GM23338 (cell line): ENCODE results near the gene RHEX. TPM values are rescaled to one million over a fixed set of nuclear protein-coding genes. Genes with fewer than 3 reads are reported as not detected.

Source experiments
- ATAC-seq: fragments of 200-7000 bp; cut with Tn5 transposase; 3 replicates; pipeline ENCODE4 v1.9.1; 2020
- DNase-seq: peaks from one replicate; pipeline ENCODE4 v3.0.0-alpha.2; 2015; ENCODE audit warnings: low spot score
- H2AFZ ChIP-seq: fragments of 200-600 bp; sonication (generic); 2 replicates; pipeline ENCODE4 v1.8.0; 2016; ENCODE audit warnings: antibody characterized with exemption, mild to moderate bottlenecking, moderate library complexity
- H3F3A ChIP-seq: fragments of 200-600 bp; sonication (generic); replicated peaks from 2 replicates; pipeline ENCODE4 v1.8.0; 2017; ENCODE audit warnings: antibody characterized with exemption, mixed run types, low read depth
- H3K27ac ChIP-seq: fragments of 200-600 bp; sonication (generic); 2 replicates; pipeline ENCODE4 v1.6.1; 2016; ENCODE audit warnings: low read depth
- H3K27me3 ChIP-seq: fragments of 200-600 bp; sonication (generic); 2 replicates; pipeline ENCODE4 v1.8.0; 2016; ENCODE audit warnings: mild to moderate bottlenecking, mixed run types, moderate library complexity; ENCODE audit not compliant: insufficient read depth
- H3K36me3 ChIP-seq: fragments of 200-600 bp; sonication (generic); 2 replicates; pipeline ENCODE4 v1.8.0; 2016; ENCODE audit warnings: mild to moderate bottlenecking; ENCODE audit not compliant: insufficient read depth
- H3K4me1 ChIP-seq: fragments of 200-600 bp; sonication (generic); 2 replicates; pipeline ENCODE4 v1.8.0; 2016; ENCODE audit warnings: mild to moderate bottlenecking, moderate library complexity; ENCODE audit not compliant: insufficient read depth
- H3K4me2 ChIP-seq: fragments of 200-600 bp; sonication (generic); 2 replicates; pipeline ENCODE4 v1.7.1; 2017; ENCODE audit warnings: mixed run types
- H3K4me3 ChIP-seq: fragments of 200-600 bp; sonication (generic); 2 replicates; pipeline ENCODE4 v1.6.1; 2016; ENCODE audit warnings: mixed run types
- H3K79me2 ChIP-seq: fragments of 200-600 bp; sonication (generic); replicated peaks from 2 replicates; pipeline ENCODE4 v1.8.0; 2017; ENCODE audit warnings: mild to moderate bottlenecking; ENCODE audit not compliant: insufficient read depth
- H3K9me2 ChIP-seq: fragments of 200-600 bp; sonication (generic); 2 replicates; pipeline ENCODE4 v1.8.0; 2017; ENCODE audit not compliant: insufficient read depth
- H4K20me1 ChIP-seq: fragments of 200-600 bp; sonication (generic); replicated peaks from 2 replicates; pipeline ENCODE4 v1.8.0; 2017; ENCODE audit warnings: mild to moderate bottlenecking; ENCODE audit not compliant: insufficient read depth
- H3K27ac Mint-ChIP-seq: 2 replicates; pipeline ENCODE4 v1.8.0; 2020; ENCODE audit warnings: inconsistent platforms, mild to moderate bottlenecking, moderate library complexity, mixed read lengths
- H3K27me3 Mint-ChIP-seq: 3 replicates; pipeline ENCODE4 v1.8.0; 2022; ENCODE audit warnings: low read depth, mild to moderate bottlenecking, moderate library complexity, mixed read lengths, inconsistent platforms; ENCODE audit not compliant: insufficient read depth, poor library complexity
- H3K36me3 Mint-ChIP-seq: 3 replicates; pipeline ENCODE4 v1.8.0; 2021; ENCODE audit warnings: low read depth, mild to moderate bottlenecking, inconsistent platforms, moderate library complexity, mixed read lengths
- H3K4me1 Mint-ChIP-seq: 3 replicates; pipeline ENCODE4 v1.8.0; 2020; ENCODE audit warnings: mild to moderate bottlenecking, inconsistent platforms, mixed read lengths
- H3K4me3 Mint-ChIP-seq: 3 replicates; pipeline ENCODE4 v1.8.0; 2021; ENCODE audit warnings: moderate library complexity, mild to moderate bottlenecking, inconsistent platforms, mixed read lengths
- H3K9me3 Mint-ChIP-seq: 3 replicates; pipeline ENCODE4 v1.8.0; 2020; ENCODE audit warnings: moderate library complexity, mild to moderate bottlenecking, inconsistent platforms, mixed read lengths
- CREB1 ChIP-seq: fragments of 250-450 bp; sonication (Bioruptor Pico); IDR thresholded peaks from 2 replicates; pipeline ENCODE4 v1.5.0; 2020; ENCODE audit warnings: low read depth, mild to moderate bottlenecking, moderate library complexity
- EZH2 ChIP-seq: fragments of 200-600 bp; sonication (generic); IDR thresholded peaks from one replicate; pipeline ENCODE4 v1.8.0; 2017; ENCODE audit warnings: antibody characterized with exemption, mild to moderate bottlenecking, low read depth; ENCODE audit not compliant: unreplicated experiment
- EZH2phosphoT487 ChIP-seq: fragments of 200-600 bp; sonication (generic); IDR thresholded peaks from one replicate; pipeline ENCODE4 v1.8.1; 2018; ENCODE audit warnings: antibody characterized with exemption; ENCODE audit not compliant: unreplicated experiment
- JUNB ChIP-seq: IDR thresholded peaks from one replicate; pipeline ENCODE4 v1.6.1; 2016; ENCODE audit warnings: antibody characterized with exemption; ENCODE audit not compliant: unreplicated experiment
- NANOG ChIP-seq: IDR thresholded peaks from 2 replicates; pipeline ENCODE4 v1.6.1; 2016; ENCODE audit warnings: antibody characterized with exemption, borderline replicate concordance
- POLR2AphosphoS5 ChIP-seq: IDR thresholded peaks from 2 replicates; pipeline ENCODE4 v1.6.1; 2016; ENCODE audit warnings: antibody characterized with exemption, low read depth
- REST ChIP-seq: IDR thresholded peaks from one replicate; pipeline ENCODE4 v1.6.1; 2018; ENCODE audit warnings: antibody characterized with exemption; ENCODE audit not compliant: unreplicated experiment
- STAT1 ChIP-seq: IDR thresholded peaks from one replicate; pipeline ENCODE4 v1.6.1; 2016; ENCODE audit warnings: antibody characterized with exemption; ENCODE audit not compliant: unreplicated experiment
- ZNF114 ChIP-seq: fragments of 250-450 bp; sonication (Bioruptor Pico); IDR thresholded peaks from 2 replicates; pipeline ENCODE4 v1.5.0; 2020; ENCODE audit warnings: mild to moderate bottlenecking, moderate library complexity
- ZNF331 ChIP-seq: fragments of 250-450 bp; sonication (Bioruptor Pico); IDR thresholded peaks from 2 replicates; pipeline ENCODE4 v1.5.0; 2020; ENCODE audit warnings: low read depth, mild to moderate bottlenecking, moderate library complexity
- polyA plus RNA-seq: library from polyadenylated mRNA; unstranded; fragments of >200 nt; fragmentation: Nextera tagmentation; extraction: Ambion mirVana; gene quantifications from 2 replicates; pipeline ENCODE4 v1.2.1, GENCODE V29; 2016
- total RNA-seq: library from RNA; depleted of rRNA; stranded (reverse); fragments of >200 nt; shearing (Covaris generic); gene quantifications from 2 replicates; pipeline ENCODE4 v1.2.3, GENCODE V29; 2014
- TF ChIP-seq, protein P1 (sequence below): fragments of 250-450 bp; sonication (Bioruptor Pico); IDR thresholded peaks from 2 replicates; pipeline ENCODE4 v1.5.0; 2020; ENCODE audit warnings: mild to moderate bottlenecking, moderate library complexity
- TF ChIP-seq, protein P2 (sequence below): IDR thresholded peaks from 2 replicates; pipeline ENCODE4 v1.6.1; 2016; ENCODE audit warnings: antibody characterized with exemption
- TF ChIP-seq, protein P3 (sequence below), 2 experiments: fragments of 200-600 bp in 1 of 2; sonication (generic) in 1 of 2; conservative IDR thresholded peaks; 2 replicates each; pipeline versions ENCODE4 v1.5.1 to v1.6.1; 2016 to 2017; ENCODE audit warnings: antibody characterized with exemption in 2 of 2, low read depth in 2 of 2, mild to moderate bottlenecking in 2 of 2, moderate library complexity in 1 of 2

The RHEX gene
- total and polyA plus RNA-seq, 2 experiments from 2014 or later, result not detected

- Mint-ChIP-seq H3K36me3 (no peaks in the 10 kb centered on the region), H3K9me3 (no peaks in the 10 kb centered on the region), H3K27me3 (peaks cover 19% of the 10 kb centered on the region), H3K27ac (no peak overlapping the region; the same call in 1 of the 2 replicates), H3K4me1 (peaks cover 4% of the 10 kb centered on the region; the same call in 1 of the 3 replicates), H3K4me3 (no peak overlapping the region)
- Histone ChIP-seq H3K36me3 (no peaks in the 10 kb centered on the region), H3F3A (no peaks in the 10 kb centered on the region), H3K79me2 (no peaks in the 10 kb centered on the region), H3K27me3 (no peaks in the 10 kb centered on the region), H3K9me2 (no peaks in the 10 kb centered on the region), H4K20me1 (no peaks in the 10 kb centered on the region), H3K4me2 (no peak overlapping the region), H3K4me1 (no peaks in the 10 kb centered on the region), H3K27ac (no peak overlapping the region), H3K4me3 (no peak overlapping the region), H2AFZ (0 out of 2 replicates have a peak overlapping the region, but pooled peaks have one; percentile 14)
- no peak for ATAC-seq
- TF ChIP-seq JUNB, result no peak
- no peak for TF ChIP-seq ZNF114
- no peak for TF ChIP-seq EZH2phosphoT487
- no peak for TF ChIP-seq EZH2
- no peak for TF ChIP-seq REST
- TF ChIP-seq, protein P1, sequence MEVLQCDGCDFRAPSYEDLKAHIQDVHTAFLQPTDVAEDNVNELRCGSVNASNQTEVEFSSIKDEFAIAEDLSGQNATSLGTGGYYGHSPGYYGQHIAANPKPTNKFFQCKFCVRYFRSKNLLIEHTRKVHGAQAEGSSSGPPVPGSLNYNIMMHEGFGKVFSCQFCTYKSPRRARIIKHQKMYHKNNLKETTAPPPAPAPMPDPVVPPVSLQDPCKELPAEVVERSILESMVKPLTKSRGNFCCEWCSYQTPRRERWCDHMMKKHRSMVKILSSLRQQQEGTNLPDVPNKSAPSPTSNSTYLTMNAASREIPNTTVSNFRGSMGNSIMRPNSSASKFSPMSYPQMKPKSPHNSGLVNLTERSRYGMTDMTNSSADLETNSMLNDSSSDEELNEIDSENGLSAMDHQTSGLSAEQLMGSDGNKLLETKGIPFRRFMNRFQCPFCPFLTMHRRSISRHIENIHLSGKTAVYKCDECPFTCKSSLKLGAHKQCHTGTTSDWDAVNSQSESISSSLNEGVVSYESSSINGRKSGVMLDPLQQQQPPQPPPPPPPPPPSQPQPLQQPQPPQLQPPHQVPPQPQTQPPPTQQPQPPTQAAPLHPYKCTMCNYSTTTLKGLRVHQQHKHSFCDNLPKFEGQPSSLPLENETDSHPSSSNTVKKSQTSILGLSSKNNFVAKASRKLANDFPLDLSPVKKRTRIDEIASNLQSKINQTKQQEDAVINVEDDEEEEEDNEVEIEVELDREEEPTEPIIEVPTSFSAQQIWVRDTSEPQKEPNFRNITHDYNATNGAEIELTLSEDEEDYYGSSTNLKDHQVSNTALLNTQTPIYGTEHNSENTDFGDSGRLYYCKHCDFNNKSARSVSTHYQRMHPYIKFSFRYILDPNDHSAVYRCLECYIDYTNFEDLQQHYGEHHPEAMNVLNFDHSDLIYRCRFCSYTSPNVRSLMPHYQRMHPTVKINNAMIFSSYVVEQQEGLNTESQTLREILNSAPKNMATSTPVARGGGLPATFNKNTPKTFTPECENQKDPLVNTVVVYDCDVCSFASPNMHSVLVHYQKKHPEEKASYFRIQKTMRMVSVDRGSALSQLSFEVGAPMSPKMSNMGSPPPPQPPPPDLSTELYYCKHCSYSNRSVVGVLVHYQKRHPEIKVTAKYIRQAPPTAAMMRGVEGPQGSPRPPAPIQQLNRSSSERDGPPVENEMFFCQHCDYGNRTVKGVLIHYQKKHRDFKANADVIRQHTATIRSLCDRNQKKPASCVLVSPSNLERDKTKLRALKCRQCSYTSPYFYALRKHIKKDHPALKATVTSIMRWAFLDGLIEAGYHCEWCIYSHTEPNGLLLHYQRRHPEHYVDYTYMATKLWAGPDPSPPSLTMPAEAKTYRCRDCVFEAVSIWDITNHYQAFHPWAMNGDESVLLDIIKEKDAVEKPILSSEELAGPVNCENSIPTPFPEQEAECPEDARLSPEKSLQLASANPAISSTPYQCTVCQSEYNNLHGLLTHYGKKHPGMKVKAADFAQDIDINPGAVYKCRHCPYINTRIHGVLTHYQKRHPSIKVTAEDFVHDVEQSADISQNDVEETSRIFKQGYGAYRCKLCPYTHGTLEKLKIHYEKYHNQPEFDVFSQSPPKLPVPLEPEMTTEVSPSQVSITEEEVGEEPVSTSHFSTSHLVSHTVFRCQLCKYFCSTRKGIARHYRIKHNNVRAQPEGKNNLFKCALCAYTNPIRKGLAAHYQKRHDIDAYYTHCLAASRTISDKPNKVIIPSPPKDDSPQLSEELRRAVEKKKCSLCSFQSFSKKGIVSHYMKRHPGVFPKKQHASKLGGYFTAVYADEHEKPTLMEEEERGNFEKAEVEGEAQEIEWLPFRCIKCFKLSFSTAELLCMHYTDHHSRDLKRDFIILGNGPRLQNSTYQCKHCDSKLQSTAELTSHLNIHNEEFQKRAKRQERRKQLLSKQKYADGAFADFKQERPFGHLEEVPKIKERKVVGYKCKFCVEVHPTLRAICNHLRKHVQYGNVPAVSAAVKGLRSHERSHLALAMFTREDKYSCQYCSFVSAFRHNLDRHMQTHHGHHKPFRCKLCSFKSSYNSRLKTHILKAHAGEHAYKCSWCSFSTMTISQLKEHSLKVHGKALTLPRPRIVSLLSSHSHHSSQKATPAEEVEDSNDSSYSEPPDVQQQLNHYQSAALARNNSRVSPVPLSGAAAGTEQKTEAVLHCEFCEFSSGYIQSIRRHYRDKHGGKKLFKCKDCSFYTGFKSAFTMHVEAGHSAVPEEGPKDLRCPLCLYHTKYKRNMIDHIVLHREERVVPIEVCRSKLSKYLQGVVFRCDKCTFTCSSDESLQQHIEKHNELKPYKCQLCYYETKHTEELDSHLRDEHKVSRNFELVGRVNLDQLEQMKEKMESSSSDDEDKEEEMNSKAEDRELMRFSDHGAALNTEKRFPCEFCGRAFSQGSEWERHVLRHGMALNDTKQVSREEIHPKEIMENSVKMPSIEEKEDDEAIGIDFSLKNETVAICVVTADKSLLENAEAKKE (CRISPR knock-in tag), result no peak
- no peak for TF ChIP-seq NANOG
- no peak for TF ChIP-seq STAT1
- no peak for TF ChIP-seq CREB1
- no peak for TF ChIP-seq ZNF331 (CRISPR knock-in tag)
- TF ChIP-seq, protein P2, sequence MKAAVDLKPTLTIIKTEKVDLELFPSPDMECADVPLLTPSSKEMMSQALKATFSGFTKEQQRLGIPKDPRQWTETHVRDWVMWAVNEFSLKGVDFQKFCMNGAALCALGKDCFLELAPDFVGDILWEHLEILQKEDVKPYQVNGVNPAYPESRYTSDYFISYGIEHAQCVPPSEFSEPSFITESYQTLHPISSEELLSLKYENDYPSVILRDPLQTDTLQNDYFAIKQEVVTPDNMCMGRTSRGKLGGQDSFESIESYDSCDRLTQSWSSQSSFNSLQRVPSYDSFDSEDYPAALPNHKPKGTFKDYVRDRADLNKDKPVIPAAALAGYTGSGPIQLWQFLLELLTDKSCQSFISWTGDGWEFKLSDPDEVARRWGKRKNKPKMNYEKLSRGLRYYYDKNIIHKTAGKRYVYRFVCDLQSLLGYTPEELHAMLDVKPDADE, result no peak
- TF ChIP-seq, protein P3, sequence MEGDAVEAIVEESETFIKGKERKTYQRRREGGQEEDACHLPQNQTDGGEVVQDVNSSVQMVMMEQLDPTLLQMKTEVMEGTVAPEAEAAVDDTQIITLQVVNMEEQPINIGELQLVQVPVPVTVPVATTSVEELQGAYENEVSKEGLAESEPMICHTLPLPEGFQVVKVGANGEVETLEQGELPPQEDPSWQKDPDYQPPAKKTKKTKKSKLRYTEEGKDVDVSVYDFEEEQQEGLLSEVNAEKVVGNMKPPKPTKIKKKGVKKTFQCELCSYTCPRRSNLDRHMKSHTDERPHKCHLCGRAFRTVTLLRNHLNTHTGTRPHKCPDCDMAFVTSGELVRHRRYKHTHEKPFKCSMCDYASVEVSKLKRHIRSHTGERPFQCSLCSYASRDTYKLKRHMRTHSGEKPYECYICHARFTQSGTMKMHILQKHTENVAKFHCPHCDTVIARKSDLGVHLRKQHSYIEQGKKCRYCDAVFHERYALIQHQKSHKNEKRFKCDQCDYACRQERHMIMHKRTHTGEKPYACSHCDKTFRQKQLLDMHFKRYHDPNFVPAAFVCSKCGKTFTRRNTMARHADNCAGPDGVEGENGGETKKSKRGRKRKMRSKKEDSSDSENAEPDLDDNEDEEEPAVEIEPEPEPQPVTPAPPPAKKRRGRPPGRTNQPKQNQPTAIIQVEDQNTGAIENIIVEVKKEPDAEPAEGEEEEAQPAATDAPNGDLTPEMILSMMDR (conservative IDR thresholded peaks at IDR 0.05; ENCODE audit: low read depth in 2 of 2), result no peak
- TF ChIP-seq POLR2AphosphoS5, result no peak
- DNase-seq, result no peak
These were observed 48.1 kb upstream of the RHEX start for GRCh38 chr1:206004826-206005225.
